RPMI8226 (cell line): ENCODE measurements around the gene AMZ1.
"Not testable (repeated sequence)": the region's sequence is repeated elsewhere in the genome, so short reads cannot be mapped to it uniquely, and the experiment has no call there.

Experiments
- DNase-seq: peaks from one replicate; pipeline ENCODE4 v3.0.0-alpha.2; 2015

AMZ1 gene

DNA sequence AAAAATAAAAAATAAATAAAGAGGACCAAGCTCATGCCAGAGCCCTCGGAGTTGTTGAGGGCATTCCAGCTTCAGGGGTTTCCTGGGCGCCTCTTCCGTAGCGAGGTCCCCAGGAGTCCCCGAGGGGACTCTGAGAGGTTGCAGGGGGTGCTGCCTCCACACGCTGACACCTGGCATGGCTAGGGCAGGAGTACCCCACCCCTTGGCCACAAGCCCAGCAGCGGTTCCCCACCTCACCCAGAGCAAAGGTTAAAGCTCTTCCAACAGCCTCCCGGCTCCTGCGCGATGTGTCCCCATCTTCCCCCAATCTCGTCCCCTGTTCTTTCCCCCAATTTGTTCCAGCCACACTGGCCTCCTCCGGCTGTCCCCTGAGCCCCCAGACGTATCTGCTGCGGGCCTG, 4.5 kb downstream of the AMZ1 start:
- no peak for DNase-seq

GRCh38 chr7:2693420-2694121, 5.6 kb downstream of the AMZ1 start:
- DNase-seq = not testable (repeated sequence)

DNA sequence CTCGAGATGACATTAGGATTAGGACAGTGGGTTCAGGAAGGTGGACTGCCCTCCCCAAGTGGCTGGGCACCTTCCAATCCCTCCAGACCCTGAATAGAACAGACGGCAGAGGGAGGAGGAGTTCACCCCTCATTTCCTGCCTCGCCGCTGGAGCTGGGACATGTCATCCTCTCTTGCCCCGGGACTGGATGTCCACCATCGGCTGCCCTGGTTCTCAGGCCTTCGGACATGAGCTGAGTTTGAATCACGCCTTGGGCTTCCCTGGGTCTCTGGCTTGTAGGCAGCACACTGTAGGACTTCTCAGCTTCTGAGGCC, 6.1 kb downstream of the AMZ1 start:
- DNase-seq = not testable (repeated sequence)

- peak; percentile 27 for DNase-seq
Measured at GRCh38 chr7:2698581-2699288, 10.7 kb downstream of the AMZ1 start.

- no peak for DNase-seq
Measured at GRCh38 chr7:2699289-2699620, 11.3 kb downstream of the AMZ1 start.

DNA sequence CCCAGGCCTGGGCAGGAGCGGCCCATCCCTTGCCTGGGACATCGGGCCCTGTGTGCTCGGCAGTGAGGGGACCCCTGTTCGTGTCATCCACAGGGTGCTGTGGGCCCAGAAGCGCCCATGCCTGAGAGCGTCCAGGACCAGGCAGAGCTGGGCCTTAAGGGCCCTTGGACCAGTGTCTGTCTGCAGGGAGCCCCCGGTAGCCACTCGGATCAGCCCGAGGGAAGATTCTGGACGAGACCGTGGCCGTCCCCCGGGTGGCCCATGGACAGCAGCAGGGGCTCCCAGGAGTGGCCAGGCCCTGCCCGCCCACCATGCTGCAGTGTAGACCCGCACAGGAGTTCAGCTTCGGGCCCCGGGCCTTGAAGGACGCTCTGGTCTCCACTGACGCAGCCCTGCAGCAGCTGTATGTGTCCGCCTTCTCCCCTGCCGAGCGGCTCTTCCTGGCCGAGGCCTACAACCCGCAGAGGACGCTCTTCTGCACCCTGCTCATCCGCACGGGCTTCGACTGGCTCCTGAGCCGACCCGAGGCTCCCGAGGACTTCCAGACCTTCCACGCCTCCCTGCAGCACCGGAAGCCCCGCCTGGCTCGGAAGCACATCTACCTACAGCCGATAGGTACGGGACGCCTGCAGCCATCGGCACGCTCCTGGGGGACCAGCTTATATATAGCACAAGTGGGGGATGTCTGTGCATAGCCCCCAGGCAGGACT, 12.3 kb downstream of the AMZ1 start:
- DNase-seq = no peak

- DNase-seq = no peak
Measured at GRCh38 chr7:2701424-2701823, 13.4 kb downstream of the AMZ1 start.

DNA sequence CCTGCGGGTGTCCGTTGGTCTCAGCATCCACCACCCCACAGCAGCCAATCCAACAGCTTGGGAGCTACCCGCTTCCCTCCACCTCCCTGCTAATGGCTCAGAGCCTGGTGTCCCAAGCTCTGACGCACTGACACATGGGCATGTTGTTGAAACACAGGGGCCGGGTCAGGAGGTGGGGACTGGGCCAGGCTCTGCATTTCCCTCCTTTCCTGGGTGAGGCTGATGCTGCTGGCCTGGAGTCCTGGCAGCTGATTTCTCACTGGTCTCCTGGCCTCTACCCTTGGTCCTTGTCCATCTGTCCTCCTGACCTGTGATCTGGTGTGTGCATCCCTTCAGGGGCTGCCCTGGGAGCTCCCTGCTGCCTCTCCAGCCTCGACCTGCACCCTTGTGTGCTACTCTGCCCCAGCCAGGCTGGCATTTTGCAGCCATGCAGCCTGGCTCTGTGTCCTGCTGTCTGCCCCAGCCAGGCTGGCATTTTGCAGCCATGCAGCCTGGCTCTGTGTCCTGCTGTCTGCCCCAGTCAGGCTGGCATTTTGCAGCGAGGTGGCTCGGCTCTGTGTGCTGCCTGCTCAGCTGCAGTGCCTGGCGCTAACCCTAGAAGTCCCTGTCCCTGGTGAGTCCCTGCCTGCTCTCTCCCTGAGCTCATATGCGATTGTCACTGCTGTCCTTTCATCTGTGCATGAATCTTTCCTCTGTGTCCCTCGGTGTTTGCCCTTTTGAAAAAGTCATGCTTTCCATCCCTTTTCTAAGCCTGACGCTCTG, 14.0 kb downstream of the AMZ1 start:
- DNase-seq = peak; percentile 44

DNA sequence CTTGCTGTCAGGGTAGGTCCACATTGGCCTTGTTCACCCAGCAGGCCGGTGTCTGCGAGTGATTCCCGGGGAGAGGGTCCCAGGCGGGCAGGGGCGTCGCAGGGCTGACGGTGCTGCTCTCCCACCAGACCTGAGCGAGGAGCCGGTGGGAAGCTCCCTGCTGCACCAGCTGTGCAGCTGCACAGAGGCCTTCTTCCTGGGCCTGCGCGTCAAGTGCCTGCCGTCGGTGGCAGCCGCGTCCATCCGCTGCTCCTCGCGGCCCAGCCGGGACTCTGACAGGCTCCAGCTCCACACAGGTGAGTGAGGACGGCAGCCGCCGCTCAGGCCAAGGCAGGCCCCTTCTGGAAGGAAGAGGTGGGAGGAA, 14.6 kb downstream of the AMZ1 start:
- DNase-seq = no peak

- DNase-seq = no peak
Measured at GRCh38 chr7:2705371-2706096, 17.5 kb downstream of the AMZ1 start.

DNA sequence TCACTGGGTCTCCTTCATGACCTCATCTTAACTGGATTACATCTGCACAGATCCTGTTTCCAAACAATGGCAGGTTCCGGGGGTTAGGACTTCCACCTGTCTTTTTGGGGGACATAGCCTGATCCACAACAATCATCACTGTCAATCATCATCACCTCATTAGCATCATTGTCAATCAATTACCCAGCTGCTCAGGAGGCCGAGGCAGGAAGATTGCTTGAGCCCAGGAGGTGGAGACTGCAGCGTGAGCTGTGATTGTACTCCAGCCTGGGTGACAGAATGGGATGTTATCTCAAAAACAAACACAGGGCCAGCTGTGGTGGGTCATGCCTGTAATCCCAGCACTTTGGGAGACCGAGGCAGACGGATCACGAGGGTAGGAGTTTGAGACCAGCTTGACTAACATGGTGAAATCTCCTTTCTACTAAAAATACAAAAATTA, 18.7 kb downstream of the AMZ1 start:
- DNase-seq = no peak

GRCh38 chr7:2707481-2707880, 19.5 kb downstream of the AMZ1 start:
- DNase-seq = no peak

DNA sequence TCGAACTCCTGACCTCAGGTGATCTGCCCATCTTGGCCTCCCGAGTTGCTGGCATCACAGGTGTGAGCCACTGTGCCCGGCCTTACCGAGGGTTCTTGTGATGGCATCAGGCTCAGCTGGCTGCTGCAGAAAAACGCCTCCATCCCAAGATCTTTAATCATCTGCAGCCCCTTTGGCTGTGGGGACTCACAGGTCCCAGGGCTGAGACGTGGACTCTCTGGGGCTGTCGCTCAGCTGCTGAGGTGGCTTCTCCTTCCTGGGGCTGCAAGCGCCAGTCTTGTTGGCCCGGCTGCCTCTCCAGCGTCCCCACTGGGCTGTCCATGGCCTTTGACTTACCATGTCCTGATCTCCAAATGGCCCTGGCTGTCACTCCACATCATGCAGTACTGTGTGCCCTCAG, 20.0 kb downstream of the AMZ1 start:
- DNase-seq = no peak

DNA sequence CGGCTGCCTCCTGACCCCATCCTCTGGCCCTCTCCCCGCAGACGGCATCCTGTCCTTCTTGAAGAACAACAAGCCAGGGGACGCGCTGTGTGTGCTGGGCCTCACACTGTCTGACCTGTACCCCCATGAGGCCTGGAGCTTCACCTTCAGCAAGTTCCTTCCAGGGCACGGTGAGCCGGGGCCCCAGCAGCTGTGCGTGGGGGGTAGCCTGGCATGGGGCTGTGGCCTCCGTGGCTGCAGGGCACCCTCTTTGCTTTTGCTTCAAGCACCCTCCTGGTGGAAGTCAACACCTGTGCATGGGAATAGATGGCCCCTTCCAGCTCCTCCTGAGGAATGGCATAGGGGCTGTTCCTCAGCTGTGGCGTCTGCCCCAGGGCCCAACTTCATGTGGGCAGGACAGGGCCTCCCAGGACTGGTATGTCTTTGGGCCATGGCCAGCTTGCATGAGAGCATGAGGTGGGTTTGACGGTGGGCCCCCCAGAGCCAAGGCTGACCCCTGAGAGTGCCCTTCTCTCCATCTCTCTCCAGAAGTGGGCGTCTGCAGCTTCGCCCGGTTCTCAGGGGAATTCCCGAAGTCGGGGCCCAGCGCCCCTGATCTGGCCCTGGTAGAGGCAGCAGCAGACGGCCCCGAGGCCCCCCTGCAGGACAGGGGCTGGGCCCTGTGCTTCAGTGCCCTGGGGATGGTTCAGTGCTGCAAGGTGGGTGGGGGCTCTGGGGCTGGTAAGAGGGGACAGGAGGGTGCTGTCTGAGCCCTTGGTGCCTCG, 20.7 kb downstream of the AMZ1 start:
- no peak for DNase-seq

- DNase-seq = peak; percentile 89
Measured at GRCh38 chr7:2709553-2710285, 21.7 kb downstream of the AMZ1 start.

DNA sequence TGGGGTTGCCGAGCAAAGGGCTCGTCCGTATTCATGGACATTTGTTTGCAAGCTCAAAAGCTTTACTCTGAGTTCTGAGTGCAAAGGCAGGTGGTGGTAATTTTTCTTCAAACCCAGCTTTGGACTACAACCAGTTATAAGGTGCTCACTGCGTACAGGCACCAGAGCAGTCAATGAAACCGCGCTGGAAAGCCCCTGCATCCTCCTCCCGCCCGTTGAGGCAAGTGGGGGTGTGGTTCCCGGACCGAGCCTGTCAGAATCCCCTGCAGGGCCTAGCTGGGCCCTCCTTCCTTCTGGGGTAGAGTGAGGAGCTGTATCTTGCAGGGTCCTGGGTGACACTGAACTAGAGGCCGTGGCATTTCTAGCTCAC, 22.3 kb downstream of the AMZ1 start:
- DNase-seq = no peak

- peak; percentile 71 for DNase-seq
Measured at GRCh38 chr7:2710901-2711551, 23.0 kb downstream of the AMZ1 start.

DNA sequence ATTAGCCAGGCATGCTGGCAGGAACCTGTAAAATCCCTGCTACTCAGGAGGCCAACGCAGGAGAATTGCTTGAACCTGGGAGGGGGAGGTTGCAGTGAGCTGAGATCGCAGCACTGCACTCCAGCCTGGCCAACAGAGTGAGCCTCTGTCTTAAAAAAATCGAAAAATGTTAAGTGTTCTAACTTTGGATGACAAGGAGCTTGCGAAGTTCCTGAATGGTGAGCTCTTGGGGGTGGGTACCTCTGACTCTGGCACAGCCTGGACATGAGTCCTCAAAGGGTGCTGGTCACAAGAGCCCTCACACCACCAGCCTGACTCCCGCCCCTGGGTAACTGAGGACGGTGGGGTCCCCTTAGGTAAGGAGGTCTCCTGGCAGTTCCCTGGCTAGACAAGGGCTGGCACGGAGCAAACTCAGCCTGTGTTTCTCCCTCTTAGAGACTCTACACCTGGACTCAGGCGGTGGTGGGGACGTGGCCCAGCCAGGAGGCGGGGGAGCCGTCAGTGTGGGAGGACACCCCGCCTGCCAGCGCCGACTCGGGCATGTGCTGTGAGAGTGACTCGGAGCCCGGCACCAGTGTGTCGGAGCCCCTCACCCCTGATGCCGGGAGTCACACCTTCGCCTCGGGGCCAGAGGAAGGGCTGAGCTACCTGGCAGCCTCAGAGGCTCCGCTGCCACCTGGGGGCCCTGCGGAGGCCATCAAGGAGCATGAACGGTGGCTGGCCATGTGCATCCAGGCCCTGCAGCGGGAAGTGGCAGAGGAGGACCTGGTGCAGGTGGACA, 24.1 kb downstream of the AMZ1 start:
- no peak for DNase-seq

- no peak for DNase-seq
Measured at GRCh38 chr7:2713370-2713769, 25.4 kb downstream of the AMZ1 start.

GRCh38 chr7:2713978-2714377, 26.0 kb downstream of the AMZ1 start:
- DNase-seq = no peak
